GM12878 (cell line): Measurements from ENCODE around the gene GALNT9. TPM values are rescaled to one million over a fixed set of nuclear protein-coding genes. Genes with fewer than 3 reads are reported as not detected.

Experiments used
- ATAC-seq: fragments of 200-7000 bp; cut with Tn5 transposase; 3 replicates; pipeline ENCODE4 v1.9.1; 2020; ENCODE audit warnings: mild to moderate bottlenecking, moderate library complexity
- BruUV-seq: library from RNA; stranded (reverse); fragments of 400-500 nt; replicated peaks from 2 replicates; lab custom pipeline; 2021; lab: Mats Ljungman, UMichigan
- CTCF ChIA-PET: fragments of 300-600 bp; sonication (Branson Sonifier 250); formaldehyde crosslinking; extraction: SDS; loops from one replicate; lab custom pipeline; 2021; ENCODE audit warnings: inconsistent platforms; lab: Yijun Ruan, JAX
- POLR2A ChIA-PET: fragments of 350-600 bp; formaldehyde crosslinking; extraction: SDS; loops from one replicate; lab custom pipeline; 2021; ENCODE audit warnings: inconsistent platforms; lab: Charles Lee
- RAD21 ChIA-PET: fragments of 300-600 bp; sonication (Branson Sonifier 250); formaldehyde crosslinking; loops from one replicate; lab custom pipeline; 2023; ENCODE audit warnings: antibody characterized with exemption; ENCODE audit not compliant: unreplicated experiment; lab: Charles Lee
- SMC1A ChIA-PET: fragments of 300-600 bp; sonication (Branson Sonifier 250); formaldehyde crosslinking; loops from one replicate; lab custom pipeline; 2023; ENCODE audit not compliant: unreplicated experiment, uncharacterized antibody; lab: Charles Lee
- DNase-seq: peaks from one replicate; pipeline ENCODE4 v3.0.0-alpha.2; 2011; ENCODE audit warnings: low read depth, low spot score
- FAIRE-seq: peaks from 3 replicates; lab custom pipeline; 2011; peaks lifted over from hg19 to GRCh38; lab: Jason Lieb, UNC
- H2AFZ ChIP-seq: 2 replicates; pipeline ENCODE4 v1.6.0; 2011; ENCODE audit warnings: low read depth, low read length, control low read depth; ENCODE audit not compliant: control insufficient read depth
- H3K27ac ChIP-seq: 2 replicates; pipeline ENCODE4 v1.5.1; 2011; ENCODE audit warnings: control low read depth; ENCODE audit not compliant: control insufficient read depth, insufficient read depth
- H3K27me3 ChIP-seq, 2 experiments: replicated peaks in 1 of 2; 2 replicates each; pipeline versions ENCODE4 v1.6.0 to v1.6.1; 2011; ENCODE audit warnings: low read length in 1 of 2; ENCODE audit not compliant: control insufficient read depth in 2 of 2, insufficient read depth in 2 of 2
- H3K36me3 ChIP-seq, 2 experiments: 2 replicates each; pipeline ENCODE4 v1.5.1; 2011; ENCODE audit warnings: low read length in 1 of 2; ENCODE audit not compliant: control insufficient read depth in 2 of 2, insufficient read depth in 2 of 2
- H3K4me1 ChIP-seq: 2 replicates; pipeline ENCODE4 v1.6.1; 2011; ENCODE audit warnings: mild to moderate bottlenecking, low read length, moderate library complexity, mixed read lengths; ENCODE audit not compliant: control insufficient read depth, insufficient read depth
- H3K4me2 ChIP-seq: 2 replicates; pipeline ENCODE4 v1.6.0; 2011; ENCODE audit warnings: control low read depth; ENCODE audit not compliant: control insufficient read depth, insufficient read depth
- H3K4me3 ChIP-seq: fragments of 200-600 bp; sonication (generic); 2 replicates; pipeline ENCODE4 v1.5.1; 2016
- H3K79me2 ChIP-seq: 2 replicates; pipeline ENCODE4 v1.6.0; 2011; ENCODE audit warnings: low read length; ENCODE audit not compliant: control insufficient read depth, insufficient read depth
- H3K9ac ChIP-seq: 2 replicates; pipeline ENCODE4 v1.8.0; 2011; ENCODE audit warnings: low read length, control low read depth, mixed read lengths; ENCODE audit not compliant: control insufficient read depth, insufficient read depth
- H3K9me3 ChIP-seq: replicated peaks from 3 replicates; pipeline ENCODE4 v1.5.1; 2011; ENCODE audit warnings: mild to moderate bottlenecking, low read length; ENCODE audit not compliant: control insufficient read depth, insufficient read depth
- H4K20me1 ChIP-seq: 2 replicates; pipeline ENCODE4 v1.6.0; 2011; ENCODE audit not compliant: control insufficient read depth, insufficient read depth
- BHLHE40 ChIP-seq, 2 experiments: fragments of 450-650 bp in 1 of 2; IDR thresholded peaks; 2 replicates each; pipeline ENCODE4 v1.6.1; 2011 to 2017; ENCODE audit warnings: low read depth in 2 of 2, borderline replicate concordance in 1 of 2, improper control_type of control experiment in 1 of 2, low read length in 1 of 2, mild to moderate bottlenecking in 1 of 2
- CHD1 ChIP-seq: IDR thresholded peaks from 2 replicates; pipeline ENCODE4 v1.6.1; 2012; ENCODE audit warnings: low read depth, low read length, improper control_type of control experiment
- CHD4 ChIP-seq: fragments of 200-600 bp; sonication (generic); IDR thresholded peaks from 2 replicates; pipeline ENCODE4 v1.6.1; 2016; ENCODE audit warnings: mild to moderate bottlenecking
- E2F4 ChIP-seq: IDR thresholded peaks from 2 replicates; pipeline ENCODE4 v1.6.1; 2012; ENCODE audit warnings: low read depth, low read length, improper control_type of control experiment
- ETV6 ChIP-seq, 2 experiments: fragments of 450-650 bp in 1 of 2; IDR thresholded peaks in 1 of 2; conservative IDR thresholded peaks in 1 of 2; 2 replicates each; pipeline ENCODE4 v1.6.1; 2014; ENCODE audit warnings: antibody characterized with exemption in 1 of 2, borderline replicate concordance in 1 of 2, low read depth in 1 of 2, mild to moderate bottlenecking in 1 of 2, moderate library complexity in 1 of 2
- HDAC2 ChIP-seq: fragments of 200-600 bp; sonication (generic); IDR thresholded peaks from 2 replicates; pipeline ENCODE4 v1.6.1; 2017
- JUND ChIP-seq: IDR thresholded peaks from 2 replicates; pipeline ENCODE4 v1.6.1; 2012; ENCODE audit warnings: low read depth, mild to moderate bottlenecking, low read length, improper control_type of control experiment, moderate library complexity
- LARP7 ChIP-seq: fragments of 450-650 bp; IDR thresholded peaks from 2 replicates; pipeline ENCODE4 v1.6.1; 2017; ENCODE audit warnings: mild to moderate bottlenecking
- NFYB ChIP-seq: IDR thresholded peaks from 2 replicates; pipeline ENCODE4 v1.6.1; 2011; ENCODE audit warnings: low read depth, mild to moderate bottlenecking, low read length, improper control_type of control experiment, moderate library complexity; ENCODE audit not compliant: insufficient read depth
- PAX5 ChIP-seq: IDR thresholded peaks from 2 replicates; pipeline ENCODE4 v1.6.1; 2011; ENCODE audit warnings: low read depth, low read length, borderline replicate concordance
- RB1 ChIP-seq: fragments of 450-650 bp; formaldehyde crosslinking; IDR thresholded peaks from 2 replicates; pipeline ENCODE4 v1.6.1; 2017; ENCODE audit warnings: mild to moderate bottlenecking, borderline replicate concordance
- RFX5 ChIP-seq: IDR thresholded peaks from 2 replicates; pipeline ENCODE4 v1.6.1; 2011; ENCODE audit warnings: low read depth, low read length, improper control_type of control experiment
- SIX5 ChIP-seq: IDR thresholded peaks from 2 replicates; pipeline ENCODE4 v1.6.1; 2011; ENCODE audit warnings: mild to moderate bottlenecking, low read depth, low read length, moderate library complexity; ENCODE audit not compliant: severe bottlenecking
- SKIL ChIP-seq: fragments of 450-650 bp; IDR thresholded peaks from 2 replicates; pipeline ENCODE4 v1.6.1; 2017; ENCODE audit warnings: mild to moderate bottlenecking, low read depth, inconsistent platforms; ENCODE audit not compliant: poor library complexity, severe bottlenecking
- SMAD1 ChIP-seq: fragments of 450-650 bp; IDR thresholded peaks from 2 replicates; pipeline ENCODE4 v1.6.1; 2018; ENCODE audit warnings: mild to moderate bottlenecking, low read depth; ENCODE audit not compliant: partially characterized antibody
- SMAD5 ChIP-seq: IDR thresholded peaks from 2 replicates; pipeline ENCODE4 v1.6.1; 2016; ENCODE audit warnings: antibody characterized with exemption, low read depth
- SREBF2 ChIP-seq: IDR thresholded peaks from 2 replicates; pipeline ENCODE4 v1.6.1; 2012; ENCODE audit warnings: mild to moderate bottlenecking, low read length
- WGBS: methylation state at CpG from one replicate; pipeline ENCODE4 v1.1.6; 2016; ENCODE audit warnings: low lambda C conversion rate; ENCODE audit not compliant: insufficient replicate concordance, insufficient coverage; ENCODE audit errors: missing lambda C conversion rate; 5-methylcytosine and 5-hydroxymethylcytosine counted together
- in situ Hi-C: fragments of 300-500 bp; cut with MboI; formaldehyde crosslinking; loops from 9 replicates; pipeline ENCODE4 v1.14.3; 2018; ENCODE audit warnings: mixed read lengths
- intact Hi-C: fragments of 100-400 bp; cut with micrococcal nuclease; formaldehyde crosslinking; loops from one replicate; pipeline ENCODE4 v1.14.2; 2022; ENCODE audit not compliant: unreplicated experiment
- polyA plus RNA-seq, 11 experiments: library from polyadenylated mRNA; depleted of rRNA in 4 of 11; unstranded in 6 of 11; stranded (reverse) in 5 of 11; fragments of >200 nt; fragmentation: Nextera tagmentation in 4 of 11; fragmentation: Illumina TruSeq in 1 of 11; extraction: Ambion mirVana in 4 of 11; extraction: Trizol in 1 of 11; gene quantifications; 1 replicate in 1 of 11; 2 replicates in 10 of 11; pipeline versions ENCODE4 v1.2.1 to v1.2.3, GENCODE V29; 2011 to 2016; ENCODE audit warnings: inconsistent platforms in 2 of 11, missing spikeins in 2 of 11, low read depth in 1 of 11
- total RNA-seq, 4 experiments: library from RNA; depleted of rRNA in 3 of 4; stranded (reverse); fragments of >200 nt in 3 of 4; fragmentation: Illumina TruSeq in 1 of 4; extraction: Trizol in 1 of 4; gene quantifications; 2 replicates each; pipeline versions ENCODE4 v1.2.1 to v1.2.3, GENCODE V29; 2013 to 2021

GALNT9 gene
- total and polyA plus RNA-seq, 10 of the 15 experiments (the other 5 are each of a cell fraction or from before 2014, with no cell fraction given) = 0.04 TPM; not detected in 9

- H3K9ac ChIP-seq = no peak overlapping the region
- no peaks in the 10 kb centered on the region for H3K79me2 ChIP-seq
- in situ Hi-C loops = no loop called here
- no peak overlapping the region for H2AFZ ChIP-seq
- no peak for ATAC-seq
- H4K20me1 ChIP-seq = no peaks in the 10 kb centered on the region
- H3K4me1 ChIP-seq = no peaks in the 10 kb centered on the region
- RAD21 ChIA-PET = no interaction called here
- intact Hi-C loops = no loop called here
- H3K27ac ChIP-seq = no peak overlapping the region
- SMC1A ChIA-PET = no interaction called here
- DNase-seq = no peak
- FAIRE-seq = no peak
- POLR2A ChIA-PET = no interaction called here
- H3K9me3 ChIP-seq = no peaks in the 10 kb centered on the region; the same call in 2 of the 3 replicates
- no TSS peak for BruUV-seq
- H3K4me2 ChIP-seq = no peak overlapping the region
- H3K4me3 ChIP-seq = no peak overlapping the region
- H3K27me3 ChIP-seq = peaks cover 0 to 2% of the 10 kb centered on the region in 2 experiments; a peak in 2 of 4 replicates
- TF ChIP-seq SMAD1 (no peak), LARP7 (no peak), RB1 (no peak), HDAC2 (no peak), ETV6 (conservative IDR thresholded peaks at IDR 0.05 in 1 of 2, IDR thresholded peaks at IDR 0.05 in 1 of 2; ENCODE audit: borderline replicate concordance in 1 of 2, low read depth in 1 of 2) (no peak), CHD1 (no peak), BHLHE40 (IDR thresholded peaks at IDR 0.05; ENCODE audit: borderline replicate concordance in 1 of 2, low read depth in 2 of 2, low read length in 1 of 2) (no peak), E2F4 (no peak), SMAD5 (no peak), SKIL (no peak), CHD4 (no peak), JUND (no peak), SREBF2 (no peak), PAX5 (no peak), NFYB (no peak), SIX5 (no peak), RFX5 (no peak)
- CTCF ChIA-PET = no interaction called here
- H3K36me3 ChIP-seq = no peaks in the 10 kb centered on the region
- WGBS = 66% methylated on average over 15 of the region's 21 CpGs
Observed at GRCh38 chr12:132188451-132188901, 140.9 kb downstream of the GALNT9 start.
